Measurements from ENCODE around the gene TAOK2. TPM values are rescaled to one million over a fixed set of nuclear protein-coding genes. Genes with fewer than 3 reads are reported as not detected.

The TAOK2 gene
- total RNA-seq, 4 donors from 2014 or later, result 51.3 to 88.8 (median 66.0) TPM

DNA sequence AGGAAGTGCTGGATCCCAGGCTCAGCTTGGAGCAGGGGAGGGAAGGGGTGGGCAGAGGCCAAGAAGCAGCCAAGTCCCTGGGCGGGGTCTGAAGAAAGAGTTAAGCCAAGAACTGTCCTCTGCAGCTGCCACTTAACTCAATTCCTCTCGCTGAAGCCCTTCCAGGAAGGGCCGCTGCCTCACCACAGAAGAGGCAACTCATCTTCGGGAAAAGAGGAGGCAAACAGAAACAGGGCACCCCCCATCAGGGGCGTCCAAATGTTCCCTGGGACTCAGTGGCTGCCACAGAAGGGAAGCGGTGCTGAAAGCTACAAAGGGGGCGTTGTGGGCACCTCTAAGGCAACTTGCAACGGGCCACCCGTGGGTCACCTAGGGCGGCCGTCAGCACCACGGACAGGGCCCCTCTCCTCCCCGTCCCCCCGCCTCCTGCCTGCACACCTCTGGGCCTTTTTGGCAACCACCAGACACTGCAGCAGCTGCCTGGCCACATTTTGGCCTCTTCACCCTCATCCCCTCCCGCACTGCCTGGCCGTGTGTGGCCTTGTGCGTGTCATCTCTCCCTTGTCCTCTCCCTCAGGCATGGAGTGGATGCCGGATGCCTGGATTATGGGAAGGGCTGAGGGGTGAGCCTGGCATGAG is 54.9 kb downstream of the TAOK2 start:
- Histone ChIP-seq H3K4me1 (peaks cover 0 to 8% (median 4%) of the 10 kb centered on the region in 4 donors), H3K27ac (no peak overlapping the region), H3K27me3 (peaks cover 0 to 84% of the 10 kb centered on the region in 2 donors), H3K36me3 (no peaks in the 10 kb centered on the region), H3K9me3 (no peaks in the 10 kb centered on the region), H3K4me3 (no peak overlapping the region)
- TF ChIP-seq, protein P1, sequence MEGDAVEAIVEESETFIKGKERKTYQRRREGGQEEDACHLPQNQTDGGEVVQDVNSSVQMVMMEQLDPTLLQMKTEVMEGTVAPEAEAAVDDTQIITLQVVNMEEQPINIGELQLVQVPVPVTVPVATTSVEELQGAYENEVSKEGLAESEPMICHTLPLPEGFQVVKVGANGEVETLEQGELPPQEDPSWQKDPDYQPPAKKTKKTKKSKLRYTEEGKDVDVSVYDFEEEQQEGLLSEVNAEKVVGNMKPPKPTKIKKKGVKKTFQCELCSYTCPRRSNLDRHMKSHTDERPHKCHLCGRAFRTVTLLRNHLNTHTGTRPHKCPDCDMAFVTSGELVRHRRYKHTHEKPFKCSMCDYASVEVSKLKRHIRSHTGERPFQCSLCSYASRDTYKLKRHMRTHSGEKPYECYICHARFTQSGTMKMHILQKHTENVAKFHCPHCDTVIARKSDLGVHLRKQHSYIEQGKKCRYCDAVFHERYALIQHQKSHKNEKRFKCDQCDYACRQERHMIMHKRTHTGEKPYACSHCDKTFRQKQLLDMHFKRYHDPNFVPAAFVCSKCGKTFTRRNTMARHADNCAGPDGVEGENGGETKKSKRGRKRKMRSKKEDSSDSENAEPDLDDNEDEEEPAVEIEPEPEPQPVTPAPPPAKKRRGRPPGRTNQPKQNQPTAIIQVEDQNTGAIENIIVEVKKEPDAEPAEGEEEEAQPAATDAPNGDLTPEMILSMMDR (IDR thresholded peaks at IDR 0.05), result no peak
- TF ChIP-seq POLR2A (IDR thresholded peaks at IDR 0.05), result no peak
- no peak for TF ChIP-seq EP300 (IDR thresholded peaks at IDR 0.05)
- 16 to 25% methylated on average over 9 to 12 of the region's 18 CpGs for WGBS, 2 donors
- no peak for DNase-seq (ENCODE audit: low spot score in 2 of 2)

DNA sequence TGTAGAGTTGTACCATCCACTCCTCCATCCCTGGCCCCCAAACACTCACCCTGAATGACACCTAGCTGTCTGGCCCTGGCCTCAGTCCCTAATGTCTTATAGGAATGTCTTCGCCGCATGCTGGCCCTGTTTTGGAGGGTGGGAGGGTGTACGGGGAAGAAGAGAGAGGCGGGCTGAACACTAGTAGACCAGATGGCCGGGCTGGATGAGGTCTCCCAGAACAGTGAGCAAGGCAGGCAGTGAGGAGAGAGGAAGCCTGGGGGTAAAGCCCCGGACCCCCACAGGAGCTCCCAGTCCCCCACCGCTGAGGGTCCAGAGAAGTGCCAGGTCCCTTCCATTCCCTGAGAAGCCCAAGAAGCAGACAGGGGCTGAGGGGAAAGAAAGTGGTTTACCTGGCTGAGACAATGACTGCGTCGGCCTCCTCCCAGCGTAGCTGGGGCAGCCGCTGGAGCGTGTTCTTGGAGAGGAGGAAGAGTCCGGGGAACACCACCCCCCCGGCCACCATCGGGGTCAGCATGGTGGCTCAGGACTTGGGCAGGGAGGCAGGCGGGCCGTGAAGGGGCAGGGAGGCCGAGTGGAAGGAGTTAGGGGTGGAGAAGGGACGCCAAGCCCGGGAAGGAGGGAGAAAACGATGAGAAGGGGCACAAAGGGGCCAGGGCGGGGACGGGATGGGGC is 56.5 kb downstream of the TAOK2 start:
- 20 to 22% methylated on average over 23 of the region's 23 CpGs for WGBS, 2 donors

DNA sequence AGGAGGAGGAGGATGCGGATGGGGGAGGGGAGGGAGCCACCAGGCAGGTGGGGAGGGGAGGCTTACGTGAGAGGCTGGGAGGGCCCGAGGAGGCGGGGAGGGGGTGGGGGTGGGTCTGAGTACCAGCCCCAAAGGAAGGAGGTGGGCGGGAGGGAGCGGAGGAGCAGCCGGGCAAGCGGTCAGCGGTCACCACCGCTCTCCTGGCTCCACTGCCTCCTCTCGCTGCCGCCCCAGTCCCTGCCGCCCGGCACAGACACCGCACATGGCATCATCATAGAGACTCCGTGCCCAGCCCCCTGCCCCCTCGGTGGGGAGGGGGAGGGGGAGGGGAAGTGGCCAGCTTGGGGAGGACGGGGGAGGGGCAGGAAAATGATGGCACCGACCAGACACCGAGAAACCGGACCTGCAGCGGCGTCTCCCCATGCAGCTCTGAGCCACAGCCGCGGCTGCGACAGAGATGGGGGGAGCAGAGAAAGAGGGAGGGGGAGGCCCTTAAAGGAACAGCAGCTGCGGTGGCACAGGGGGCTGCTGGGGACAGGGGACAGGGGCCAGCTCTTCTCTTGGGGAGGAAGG is 57.3 kb downstream of the TAOK2 start, which contains the start of gene TLCD3B:
TSS of gene TLCD3B (minus strand) at position 431 of the 573 bp plus-strand sequence. CDS start 744 bp downstream, outside the sequence.
- no peak within 1 kb of the TSS for H3K4me3 ChIP-seq
- 1 to 2% methylated on average over 21 to 27 of the region's 27 CpGs for WGBS, 2 donors

More for the DNA sequence above, 56.5 kb downstream of the TAOK2 start:
- Histone ChIP-seq H3K27ac (no peak overlapping the region), H3K36me3 (no peaks in the 10 kb centered on the region), H3K4me1 (peaks cover 0 to 8% (median 4%) of the 10 kb centered on the region in 4 donors), H3K9me3 (no peaks in the 10 kb centered on the region), H3K27me3 (peaks cover 0 to 94% of the 10 kb centered on the region in 2 donors), H3K4me3 (no peak overlapping the region)
- DNase-seq (ENCODE audit: low spot score in 2 of 2), result no peak
- TF ChIP-seq EP300 (IDR thresholded peaks at IDR 0.05) (no peak), POLR2A (IDR thresholded peaks at IDR 0.05) (no peak)
- TF ChIP-seq, protein P1 (IDR thresholded peaks at IDR 0.05), result no peak

DNA sequence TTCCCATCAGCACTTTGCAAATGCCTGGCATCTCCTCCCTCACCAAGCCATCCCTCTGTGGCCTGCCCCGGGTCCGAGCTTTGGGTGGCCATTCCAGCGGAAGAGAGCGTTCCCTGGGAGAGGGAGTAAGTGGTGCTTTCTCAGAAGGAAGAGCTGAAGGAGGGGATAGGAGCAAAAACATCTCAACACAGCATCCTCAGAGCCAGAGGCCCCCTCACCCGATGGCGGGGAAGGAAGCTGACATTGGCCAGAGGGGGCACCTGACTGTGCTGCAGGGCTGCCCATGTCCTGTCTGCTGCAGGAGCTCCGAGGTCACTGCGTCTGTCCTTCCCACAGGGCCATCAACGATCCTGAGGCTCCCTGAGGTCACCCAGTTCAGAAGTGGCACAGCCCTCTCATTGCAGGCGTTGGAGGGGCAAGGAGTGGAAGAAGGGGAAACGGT is 57.8 kb downstream of the TAOK2 start:
- 16 to 22% methylated on average over 11 of the region's 11 CpGs for WGBS, 2 donors
- DNase-seq (ENCODE audit: low spot score in 2 of 2), result no peak
- Histone ChIP-seq H3K36me3 (no peaks in the 10 kb centered on the region), H3K27ac (no peak overlapping the region), H3K4me1 (peaks cover 0 to 8% (median 4%) of the 10 kb centered on the region in 4 donors), H3K4me3 (no peak overlapping the region), H3K9me3 (no peaks in the 10 kb centered on the region), H3K27me3 (peaks cover 0 to 92% of the 10 kb centered on the region in 2 donors)
- TF ChIP-seq POLR2A (IDR thresholded peaks at IDR 0.05) (no peak), EP300 (IDR thresholded peaks at IDR 0.05) (no peak)
- TF ChIP-seq, protein P1 (IDR thresholded peaks at IDR 0.05), result no peak

More for the DNA sequence above, 57.3 kb downstream of the TAOK2 start, which contains the start of gene TLCD3B:
- Histone ChIP-seq H3K4me1 (peaks cover 0 to 8% (median 4%) of the 10 kb centered on the region in 4 donors), H3K27me3 (peaks cover 0 to 94% of the 10 kb centered on the region in 2 donors), H3K36me3 (no peaks in the 10 kb centered on the region), H3K27ac (no peak within 1 kb of the TSS), H3K9me3 (no peaks in the 10 kb centered on the region)
- no peak for DNase-seq (ENCODE audit: low spot score in 2 of 2)
- TF ChIP-seq POLR2A (IDR thresholded peaks at IDR 0.05) (no peak), EP300 (IDR thresholded peaks at IDR 0.05) (no peak)
- TF ChIP-seq, protein P1 (IDR thresholded peaks at IDR 0.05), result no peak

All from tibial nerve (tissue), 4 donors.